Spinal cord (tissue), 10 donors: Measurements from ENCODE around the gene TFDP1. TPM values are rescaled to one million over a fixed set of nuclear protein-coding genes. Genes with fewer than 3 reads are reported as not detected.
A peak's percentile ranks its signal among the peaks of the same experiment; 100 is the strongest.

Source experiments
- DNase-seq, 6 donors: peaks; one replicate each; pipeline versions ENCODE4 v3.0.0 to v3.0.0-alpha.2; 2013 to 2015; ENCODE audit warnings: low spot score in 6 of 6, low read depth in 4 of 6
- H3K27ac ChIP-seq: one replicate; pipeline ENCODE4 v1.5.1; 2013; ENCODE audit warnings: low read depth, low read length, control low read depth
- H3K27me3 ChIP-seq: one replicate; pipeline ENCODE4 v1.6.1; 2013; ENCODE audit warnings: low read length; ENCODE audit not compliant: control insufficient read depth, insufficient read depth
- H3K36me3 ChIP-seq: one replicate; pipeline ENCODE4 v1.6.1; 2013; ENCODE audit warnings: low read length; ENCODE audit not compliant: control insufficient read depth, insufficient read depth
- H3K4me1 ChIP-seq: one replicate; pipeline ENCODE4 v1.6.1; 2013; ENCODE audit warnings: low read length; ENCODE audit not compliant: control insufficient read depth, insufficient read depth
- H3K4me3 ChIP-seq: one replicate; pipeline ENCODE4 v1.5.1; 2013; ENCODE audit warnings: low read depth, low read length, control low read depth
- H3K9me3 ChIP-seq: one replicate; pipeline ENCODE4 v1.6.1; 2013; ENCODE audit warnings: low read length; ENCODE audit not compliant: control insufficient read depth, insufficient read depth
- WGBS: methylation state at CpG from one replicate; pipeline ENCODE4 v1.1.5; 2013; ENCODE audit warnings: missing lambda C conversion rate; ENCODE audit not compliant: insufficient coverage; 5-methylcytosine and 5-hydroxymethylcytosine counted together
- polyA plus RNA-seq, 2 donors: library from polyadenylated mRNA; unstranded; fragments of 120-200 nt; gene quantifications; one replicate each; pipeline ENCODE4 v1.2.1, GENCODE V29; 2013; ENCODE audit not compliant: insufficient read length in 2 of 2
- total RNA-seq, 2 donors: library from RNA; depleted of rRNA in 1 of 2; stranded (reverse); fragments of 120-200 nt in 1 of 2; fragments of >200 nt in 1 of 2; gene quantifications; one replicate each; pipeline versions ENCODE4 v1.2.3 to v1.2.4, GENCODE V29; 2013 to 2014
- donor health status: healthy.

TFDP1 gene
- total and polyA plus RNA-seq, 4 donors, result 43.9 to 87.7 (median 63.8) TPM

DNA sequence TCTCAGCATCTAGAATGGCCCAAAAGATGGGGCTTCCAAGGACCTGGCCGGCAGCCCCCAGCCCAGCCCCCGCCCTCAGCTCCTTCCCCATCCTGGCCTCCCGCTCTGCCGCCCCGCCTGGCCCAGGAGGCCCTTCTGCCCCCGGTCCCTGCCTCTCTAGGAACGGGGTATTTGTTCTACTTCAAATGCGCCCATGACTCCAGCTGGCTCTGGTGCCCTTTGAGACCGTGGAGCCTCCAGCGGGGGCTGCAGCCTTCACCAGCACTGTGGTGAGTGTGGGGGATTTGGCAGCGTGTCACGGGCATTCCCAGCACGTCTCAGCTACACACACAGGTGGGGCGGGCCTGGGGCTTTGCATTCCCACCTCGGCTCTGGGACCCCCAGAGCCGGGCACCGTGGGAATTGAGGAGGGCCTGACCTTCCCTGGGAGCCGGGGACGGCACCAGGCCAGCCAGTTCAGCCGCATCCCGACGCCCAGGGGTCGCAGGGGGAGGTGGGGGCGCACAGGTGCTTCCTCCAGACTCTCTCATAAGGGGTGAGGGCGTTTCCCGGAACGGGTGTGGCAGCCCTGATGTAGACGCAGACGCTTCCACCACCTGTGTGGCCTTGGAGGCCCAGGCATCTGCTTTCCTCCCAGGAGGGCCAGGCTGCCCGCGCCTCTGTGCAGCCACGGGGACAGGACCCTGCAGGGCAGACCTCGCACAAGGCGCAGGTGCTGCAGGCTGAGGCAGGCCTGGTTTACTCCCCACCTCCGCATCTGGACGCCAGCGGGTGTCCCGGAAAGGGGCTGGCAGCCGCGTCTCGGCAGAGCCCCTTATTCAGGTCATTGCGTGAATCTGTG is 72.5 kb downstream of the TFDP1 start:
- Histone ChIP-seq H3K27me3 (no peaks in the 10 kb centered on the region), H3K4me1 (peaks cover 26% of the 10 kb centered on the region), H3K36me3 (peaks cover 13% of the 10 kb centered on the region), H3K4me3 (no peak overlapping the region), H3K9me3 (no peaks in the 10 kb centered on the region), H3K27ac (no peak overlapping the region)
- no peak for DNase-seq
- 90% methylated on average over 35 of the region's 42 CpGs for WGBS

- WGBS, result 88% methylated on average over 46 of the region's 47 CpGs
These were observed 73.5 kb downstream of the TFDP1 start, which contains the start of gene ATP4B for GRCh38 chr13:113657851-113658741. TSS of gene ATP4B (minus strand) at chr13:113658198. CDS start at chr13:113658144, 54 bp downstream.

GRCh38 chr13:113658836-113659235 is 74.3 kb downstream of the TFDP1 start:
- Histone ChIP-seq H3K36me3 (peaks cover 6% of the 10 kb centered on the region), H3K4me1 (peaks cover 17% of the 10 kb centered on the region), H3K4me3 (no peak overlapping the region), H3K9me3 (no peaks in the 10 kb centered on the region), H3K27ac (no peak overlapping the region), H3K27me3 (no peaks in the 10 kb centered on the region)
- DNase-seq, result no peak
- 85% methylated on average over 14 of the region's 14 CpGs for WGBS

More at GRCh38 chr13:113657851-113658741, 73.5 kb downstream of the TFDP1 start, which contains the start of gene ATP4B:
- Histone ChIP-seq H3K4me1 (peaks cover 24% of the 10 kb centered on the region), H3K4me3 (no peak within 1 kb of the TSS), H3K27ac (no peak within 1 kb of the TSS), H3K27me3 (no peaks in the 10 kb centered on the region), H3K9me3 (no peaks in the 10 kb centered on the region), H3K36me3 (peaks cover 6% of the 10 kb centered on the region)
- DNase-seq, result no peak

DNA sequence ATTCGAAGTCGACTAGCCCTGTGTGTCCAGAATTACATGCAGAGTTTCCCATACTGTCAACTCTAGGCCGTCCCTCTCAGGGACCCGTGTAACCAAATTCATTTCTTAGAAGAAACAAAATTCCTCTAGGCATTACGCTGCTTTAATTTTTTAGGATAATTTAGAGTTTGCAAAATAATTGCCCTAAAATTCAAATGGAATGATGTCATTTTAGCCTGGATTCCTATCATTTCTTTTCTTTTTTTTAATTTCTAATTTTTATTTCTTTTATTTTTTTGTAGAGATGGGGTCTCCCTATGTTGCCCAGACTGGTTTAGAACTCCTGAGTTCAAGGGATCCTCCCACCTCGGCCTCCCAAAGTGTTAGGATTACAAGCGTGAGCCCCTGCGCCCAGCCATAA is 74.8 kb downstream of the TFDP1 start:
- peaks cover 6% of the 10 kb centered on the region for H3K36me3 ChIP-seq
- no peak overlapping the region for H3K4me3 ChIP-seq
- WGBS, result 60% methylated on average over 2 of the region's 8 CpGs
- DNase-seq, result no peak
- no peak overlapping the region for H3K27ac ChIP-seq
- no peaks in the 10 kb centered on the region for H3K9me3 ChIP-seq
- H3K4me1 ChIP-seq, result peaks cover 19% of the 10 kb centered on the region
- no peaks in the 10 kb centered on the region for H3K27me3 ChIP-seq

GRCh38 chr13:113660066-113660465 is 75.5 kb downstream of the TFDP1 start:
- Histone ChIP-seq H3K27ac (no peak overlapping the region), H3K4me3 (no peak overlapping the region), H3K36me3 (peaks cover 6% of the 10 kb centered on the region), H3K27me3 (no peaks in the 10 kb centered on the region), H3K4me1 (peaks cover 11% of the 10 kb centered on the region), H3K9me3 (no peaks in the 10 kb centered on the region)
- no peak for DNase-seq
- no CpG with 5 or more reads among the region's 3 CpGs for WGBS

DNA sequence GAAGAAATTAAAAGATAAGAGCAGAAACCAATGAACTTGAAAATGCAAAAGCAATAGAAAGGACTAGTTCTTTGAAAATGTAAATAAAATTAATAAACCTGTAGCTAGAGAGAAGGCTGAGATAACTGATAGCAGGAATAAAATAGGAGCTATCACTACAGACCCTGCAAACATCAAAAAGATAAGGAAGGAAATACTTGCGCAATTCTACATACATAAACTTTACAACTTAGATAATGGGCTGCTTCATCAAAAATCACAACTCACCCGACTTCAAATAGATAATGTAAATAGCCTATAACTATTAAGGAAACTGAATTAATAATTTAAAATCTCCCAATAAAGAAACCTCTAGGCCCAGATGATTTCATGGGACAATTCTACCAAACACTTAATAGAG is 77.0 kb downstream of the TFDP1 start:
- WGBS, result no CpG with 5 or more reads among the region's 2 CpGs
- Histone ChIP-seq H3K27me3 (no peaks in the 10 kb centered on the region), H3K9me3 (no peaks in the 10 kb centered on the region), H3K4me1 (peaks cover 4% of the 10 kb centered on the region), H3K36me3 (peaks cover 3% of the 10 kb centered on the region), H3K27ac (no peak overlapping the region), H3K4me3 (no peak overlapping the region)
- DNase-seq, result no peak

GRCh38 chr13:113663934-113664333 is 79.4 kb downstream of the TFDP1 start:
- Histone ChIP-seq H3K9me3 (no peaks in the 10 kb centered on the region), H3K4me1 (peaks cover 4% of the 10 kb centered on the region), H3K4me3 (no peak overlapping the region), H3K36me3 (no peaks in the 10 kb centered on the region), H3K27ac (no peak overlapping the region), H3K27me3 (no peaks in the 10 kb centered on the region)
- peak in 1 of 6 donors; percentile 65 for DNase-seq
- WGBS, result 48% methylated on average over 13 of the region's 15 CpGs

GRCh38 chr13:113664751-113665596 is 80.4 kb downstream of the TFDP1 start:
- Histone ChIP-seq H3K27ac (no peak overlapping the region), H3K27me3 (no peaks in the 10 kb centered on the region), H3K4me3 (no peak overlapping the region), H3K36me3 (no peaks in the 10 kb centered on the region), H3K9me3 (no peaks in the 10 kb centered on the region), H3K4me1 (peaks cover 4% of the 10 kb centered on the region)
- DNase-seq, result no peak
- 67% methylated on average over 20 of the region's 21 CpGs for WGBS
